ENCODE measurements around the gene PRMT9. TPM values are rescaled to one million over a fixed set of nuclear protein-coding genes. Genes with fewer than 3 reads are reported as not detected.

The PRMT9 gene
- total RNA-seq, 3 donors from 2014 or later: 7.1 to 7.6 (median 7.6) TPM

GRCh38 chr4:147655639-147656038 is 28.3 kb downstream of the PRMT9 start:
- H3K9me3 ChIP-seq: no peaks in the 10 kb centered on the region
- no peak for ATAC-seq
- no peaks in the 10 kb centered on the region for H3K36me3 ChIP-seq (ENCODE audit: low read depth)
- no peaks in the 10 kb centered on the region for H3K4me1 ChIP-seq (ENCODE audit: low read depth)
- TF ChIP-seq CTCF (IDR thresholded peaks at IDR 0.05): no peak
- no peak overlapping the region for H3K4me3 ChIP-seq
- intact Hi-C loops (cut with DNase I, micrococcal nuclease): no loop called here
- DNase-seq: no peak

GRCh38 chr4:147651563-147651962 is 32.4 kb downstream of the PRMT9 start:
- no peaks in the 10 kb centered on the region for H3K36me3 ChIP-seq (ENCODE audit: low read depth)
- intact Hi-C loops (cut with DNase I, micrococcal nuclease): no loop called here
- H3K9me3 ChIP-seq: no peaks in the 10 kb centered on the region
- ATAC-seq (no peak), DNase-seq (no peak)
- no peaks in the 10 kb centered on the region for H3K4me1 ChIP-seq (ENCODE audit: low read depth)
- H3K4me3 ChIP-seq: no peak overlapping the region
- no peak for TF ChIP-seq CTCF (IDR thresholded peaks at IDR 0.05)

- Histone ChIP-seq H3K4me1 (ENCODE audit: low read depth) (no peaks in the 10 kb centered on the region), H3K36me3 (ENCODE audit: low read depth) (no peaks in the 10 kb centered on the region), H3K4me3 (no peak overlapping the region), H3K9me3 (no peaks in the 10 kb centered on the region)
- ATAC-seq: no peak
- DNase-seq: no peak
- no peak for TF ChIP-seq CTCF (IDR thresholded peaks at IDR 0.05)
- intact Hi-C loops (cut with DNase I, micrococcal nuclease): no loop called here
Measured at GRCh38 chr4:147648656-147649055, 35.3 kb downstream of the PRMT9 start.

GRCh38 chr4:147645099-147645498 is 38.9 kb downstream of the PRMT9 start:
- ATAC-seq: no peak
- Histone ChIP-seq H3K9me3 (no peaks in the 10 kb centered on the region), H3K36me3 (ENCODE audit: low read depth) (no peaks in the 10 kb centered on the region), H3K4me1 (ENCODE audit: low read depth) (no peaks in the 10 kb centered on the region), H3K4me3 (no peak overlapping the region)
- no peak for DNase-seq
- TF ChIP-seq CTCF (IDR thresholded peaks at IDR 0.05): no peak
- intact Hi-C loops (cut with DNase I, micrococcal nuclease): no loop called here

- Histone ChIP-seq H3K4me1 (ENCODE audit: low read depth) (no peaks in the 10 kb centered on the region), H3K9me3 (no peaks in the 10 kb centered on the region), H3K4me3 (no peak overlapping the region), H3K36me3 (ENCODE audit: low read depth) (no peaks in the 10 kb centered on the region)
- TF ChIP-seq CTCF (IDR thresholded peaks at IDR 0.05): no peak
- DNase-seq (no peak), ATAC-seq (no peak)
- intact Hi-C loops (cut with DNase I, micrococcal nuclease): no loop called here
Measured at GRCh38 chr4:147644471-147644870, 39.5 kb downstream of the PRMT9 start.

GRCh38 chr4:147643616-147644015 is 40.3 kb downstream of the PRMT9 start:
- intact Hi-C loops (cut with DNase I, micrococcal nuclease): no loop called here
- H3K36me3 ChIP-seq (ENCODE audit: low read depth): no peaks in the 10 kb centered on the region

More at GRCh38 chr4:147643616-147644015, 40.3 kb downstream of the PRMT9 start:
- Histone ChIP-seq H3K9me3 (no peaks in the 10 kb centered on the region), H3K4me1 (ENCODE audit: low read depth) (no peaks in the 10 kb centered on the region), H3K4me3 (no peak overlapping the region)
- ATAC-seq (no peak), DNase-seq (no peak)
- TF ChIP-seq CTCF (IDR thresholded peaks at IDR 0.05): no peak

Data from mucosa of descending colon (tissue), 3 donors.